HG02588 (cell line): Measurements from ENCODE around the gene FERMT1.
"Not testable (repeated sequence)": the region's sequence is repeated elsewhere in the genome, so short reads cannot be mapped to it uniquely, and the experiment has no call there.

Source experiments
- ATAC-seq: cut with Tn5 transposase; IDR thresholded peaks from one replicate; pipeline ENCODE4 v1.9.1; 2021; ENCODE audit warnings: mild to moderate bottlenecking, moderate library complexity; ENCODE audit not compliant: unreplicated experiment

The FERMT1 gene

DNA sequence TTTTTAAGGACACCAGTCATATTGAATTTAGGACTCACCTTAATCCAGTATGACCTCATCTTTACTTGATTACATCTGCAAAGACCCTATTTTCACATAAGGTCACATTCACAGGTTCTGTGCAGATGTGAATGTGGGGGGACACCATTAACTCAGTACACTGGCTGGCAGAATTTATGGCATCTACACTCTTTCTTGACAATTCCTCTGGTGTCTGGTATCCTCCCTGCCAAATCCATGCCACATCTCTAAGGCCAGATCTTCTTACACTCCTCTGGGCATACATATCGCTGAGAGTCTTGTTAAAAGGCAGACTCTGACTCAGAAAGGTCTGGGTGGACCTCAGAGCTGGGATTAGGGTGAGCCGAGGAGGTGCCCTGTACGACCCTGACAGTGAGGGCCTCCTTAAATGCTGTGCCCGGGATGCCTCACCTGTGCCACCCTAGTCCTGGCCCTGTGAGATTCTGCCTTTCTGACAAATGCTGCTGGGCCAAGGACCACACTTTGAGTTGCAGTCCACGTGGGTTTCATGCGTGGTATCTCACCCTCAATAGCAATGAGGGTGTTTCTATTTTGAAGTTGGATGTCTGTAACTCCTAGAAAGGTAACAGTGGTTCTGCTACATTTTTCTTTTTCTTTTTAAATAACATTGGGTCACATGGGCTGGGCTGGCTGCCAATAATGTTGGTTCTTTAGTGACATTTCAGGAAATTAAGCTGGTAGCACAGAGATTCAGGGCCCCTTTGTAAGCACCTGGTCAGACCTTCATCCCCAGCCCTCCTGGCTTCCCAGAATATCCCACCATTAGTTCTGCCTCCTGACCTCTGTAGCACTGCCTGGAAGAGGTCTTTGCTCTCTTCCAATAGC lies 51.8 kb downstream of the FERMT1 start:
- no peak for ATAC-seq

DNA sequence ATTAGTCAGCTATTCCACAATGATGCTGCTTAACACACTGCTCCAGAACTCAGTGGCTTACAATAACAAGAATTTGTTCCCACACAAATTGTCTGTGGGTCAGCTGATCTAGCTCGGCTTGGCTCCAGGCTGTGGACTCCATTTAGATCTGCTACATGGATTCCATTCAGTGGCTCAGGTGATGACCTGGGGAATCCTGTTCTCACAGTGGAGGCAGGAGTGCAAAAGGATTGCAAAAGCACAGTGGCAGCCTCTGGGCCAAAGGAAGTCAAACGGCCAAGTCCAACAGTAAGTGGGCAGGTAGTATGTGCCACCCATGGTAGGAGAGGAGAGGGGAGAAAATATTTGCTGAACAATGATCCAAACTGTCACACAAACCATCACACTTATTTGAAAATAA lies 53.2 kb downstream of the FERMT1 start:
- no peak for ATAC-seq

DNA sequence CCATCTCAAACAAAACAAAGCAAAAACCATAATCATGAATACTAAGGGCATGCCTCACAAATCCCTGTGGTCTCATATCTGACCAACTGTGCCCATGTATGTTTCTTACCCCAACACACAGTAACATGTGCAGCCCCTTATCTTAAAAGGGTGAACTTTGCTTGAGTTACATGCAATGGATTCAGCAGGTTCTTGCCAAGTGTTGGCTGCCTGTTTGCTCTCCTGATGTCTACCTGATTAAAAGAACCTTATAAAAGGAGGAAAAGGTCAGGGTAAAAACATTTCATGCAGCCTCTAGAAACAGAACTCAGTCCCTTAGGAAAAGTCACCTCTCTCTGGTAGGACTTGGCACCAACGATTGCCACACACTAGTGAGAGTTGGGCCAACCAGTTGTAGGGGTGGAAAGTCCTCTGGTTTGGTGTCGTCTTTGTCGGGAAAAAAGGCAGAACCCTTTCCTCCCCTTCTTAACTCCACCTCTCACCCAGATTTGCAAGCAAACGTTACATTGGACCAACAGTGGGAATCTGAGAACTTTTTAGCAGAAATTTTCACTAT lies 55.0 kb downstream of the FERMT1 start:
- ATAC-seq, result no peak

DNA sequence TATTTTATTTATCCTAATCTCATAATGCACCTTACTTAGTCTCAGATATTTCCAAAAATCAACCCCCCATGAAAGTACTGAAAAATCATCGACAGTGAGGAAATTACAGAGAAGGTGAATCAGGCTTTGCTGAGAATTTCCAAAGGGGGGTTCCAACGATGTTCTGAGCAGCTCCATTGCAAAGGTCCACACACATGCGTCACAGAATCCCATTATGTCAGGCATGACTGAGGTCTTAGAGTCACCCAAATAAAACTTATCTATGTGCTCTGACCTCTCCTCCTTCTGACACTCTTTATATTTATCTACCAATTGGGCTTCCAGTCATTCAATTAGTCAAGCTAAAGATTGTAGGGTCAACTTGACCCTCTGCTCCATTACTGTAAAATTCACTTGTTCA lies 56.2 kb downstream of the FERMT1 start:
- ATAC-seq, result no peak

DNA sequence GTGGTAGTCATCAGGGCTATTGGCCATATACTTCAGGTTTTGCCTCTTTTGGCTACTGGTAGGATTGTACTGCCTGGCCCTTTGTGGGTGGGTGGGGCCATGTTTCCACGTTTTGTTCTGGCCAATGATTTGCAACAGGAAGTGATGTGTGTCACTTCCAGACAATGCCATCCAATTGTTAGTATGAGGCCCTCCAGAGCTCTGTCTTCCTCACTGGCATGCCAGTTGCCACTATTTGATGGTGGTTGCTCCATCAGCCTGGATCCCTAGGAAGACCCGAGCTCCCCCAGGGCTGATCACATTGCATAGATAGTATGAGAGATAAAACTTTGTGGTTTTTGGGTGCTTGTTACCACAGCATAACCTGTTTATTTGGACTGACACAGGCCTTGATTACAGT lies 61.3 kb downstream of the FERMT1 start:
- ATAC-seq, result no peak

DNA sequence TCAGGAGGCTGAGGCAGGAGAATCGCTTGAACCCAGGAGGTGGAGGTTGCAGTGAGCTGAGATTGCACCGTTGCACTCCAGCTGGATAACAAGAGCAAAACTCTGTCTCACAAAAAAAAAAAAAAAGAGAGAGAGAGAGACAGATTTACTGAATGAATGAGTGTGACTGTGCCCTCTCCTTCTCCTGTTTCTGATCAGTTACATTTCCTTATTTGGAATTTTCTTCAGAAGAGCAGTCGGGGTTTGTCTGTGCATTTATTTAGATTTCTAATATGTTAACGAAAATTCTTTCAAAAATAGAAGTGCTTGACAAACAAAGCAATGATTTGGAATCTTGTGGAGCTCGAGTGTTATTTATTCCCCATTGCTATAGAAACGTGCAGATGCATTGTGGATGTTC lies 62.6 kb downstream of the FERMT1 start:
- ATAC-seq, result no peak

DNA sequence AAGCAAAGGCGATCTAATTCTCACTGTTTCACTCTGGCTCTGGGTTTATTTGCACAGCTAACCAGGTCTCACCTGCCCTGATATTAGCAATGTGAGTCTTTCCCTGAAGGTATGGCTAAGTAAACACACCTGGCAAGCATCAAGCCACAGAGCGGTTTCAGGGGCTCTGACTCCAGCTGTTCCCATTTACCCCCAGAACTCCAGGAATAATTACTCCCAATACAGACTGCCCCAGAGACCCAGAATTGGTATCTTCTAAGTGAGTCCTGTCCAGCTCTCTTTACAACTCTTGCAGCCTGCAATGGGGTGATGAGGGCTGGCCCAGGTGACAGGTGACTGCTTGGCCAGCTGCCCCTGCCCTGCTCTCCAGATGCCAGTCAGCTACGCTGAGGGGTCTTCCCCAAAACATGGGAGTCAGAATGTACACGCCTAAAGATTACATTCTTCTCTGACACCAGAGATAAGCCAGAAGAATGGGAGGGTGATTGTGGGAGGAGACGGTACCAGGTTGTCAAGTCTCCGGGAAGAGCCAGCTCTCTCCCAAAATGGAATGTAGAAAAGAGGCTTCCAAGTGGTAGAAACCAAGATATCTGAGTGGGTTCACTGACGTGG lies 64.0 kb downstream of the FERMT1 start:
- no peak for ATAC-seq

DNA sequence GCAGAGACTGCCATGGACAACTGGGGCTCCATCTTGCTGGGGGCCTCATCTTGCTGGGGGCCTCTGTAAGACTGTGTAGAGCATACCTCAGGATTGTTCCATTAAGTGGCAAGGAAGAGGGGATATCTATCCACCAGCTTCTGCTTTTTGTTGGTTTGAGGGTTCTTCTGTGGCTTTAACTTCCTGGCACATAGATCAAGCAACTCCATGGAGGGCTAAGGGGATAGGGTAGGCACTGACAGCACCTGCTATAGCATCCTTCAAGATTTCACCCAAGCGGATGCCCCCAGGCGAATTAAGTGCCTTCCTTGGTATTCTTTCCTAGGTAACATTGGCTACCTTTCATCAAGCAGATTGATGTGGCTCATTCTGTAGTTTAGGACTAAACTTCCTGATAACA lies 65.1 kb downstream of the FERMT1 start:
- ATAC-seq, result no peak

DNA sequence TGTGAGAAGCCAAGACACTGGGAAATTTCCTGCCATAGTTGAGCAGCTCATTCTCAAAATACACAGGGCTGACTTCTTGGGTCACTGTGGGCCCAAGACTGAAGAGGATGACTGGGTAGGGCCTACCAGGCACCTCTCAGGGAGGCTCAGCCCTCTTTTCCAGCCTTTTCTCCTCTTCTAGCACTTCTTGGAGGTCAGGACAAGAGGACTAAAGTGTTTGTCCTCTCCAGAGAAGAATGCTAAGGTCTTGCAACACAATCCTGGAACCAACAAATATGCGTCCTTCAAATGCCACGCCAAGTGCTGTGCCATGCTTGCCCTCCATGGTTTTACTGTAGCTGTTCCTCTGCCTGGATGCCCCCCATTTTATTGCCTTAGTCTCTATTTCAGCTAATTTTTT lies 65.7 kb downstream of the FERMT1 start:
- ATAC-seq, result no peak

DNA sequence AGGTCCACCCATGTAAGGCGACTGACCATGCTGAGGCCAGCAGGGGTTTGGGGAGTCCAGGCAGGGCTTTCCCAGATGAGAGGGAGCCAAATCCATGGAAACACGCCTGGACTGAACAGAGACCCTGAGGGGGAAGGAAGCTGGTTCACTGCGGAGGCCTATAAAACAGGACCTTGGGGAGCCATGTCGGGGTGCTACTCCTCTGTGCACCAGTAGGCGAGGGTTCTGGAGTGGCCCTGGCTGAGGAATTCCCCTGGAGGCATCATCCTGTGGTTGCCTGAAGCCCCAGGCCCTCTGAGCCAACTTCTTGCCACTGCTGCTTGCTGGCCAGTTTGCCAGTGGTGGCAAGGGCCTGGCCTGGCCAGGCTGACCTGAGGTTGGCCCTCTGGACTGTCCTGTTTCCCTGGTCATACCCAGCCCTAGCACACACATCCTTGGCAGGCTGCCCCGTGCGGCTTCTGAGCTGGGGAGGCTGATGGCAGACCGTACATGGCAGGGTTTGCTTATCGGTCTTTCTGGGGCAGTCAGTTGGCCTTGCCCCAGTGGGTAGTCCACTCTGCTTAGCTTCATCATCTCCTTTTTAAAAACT lies 66.8 kb downstream of the FERMT1 start:
- no peak for ATAC-seq

DNA sequence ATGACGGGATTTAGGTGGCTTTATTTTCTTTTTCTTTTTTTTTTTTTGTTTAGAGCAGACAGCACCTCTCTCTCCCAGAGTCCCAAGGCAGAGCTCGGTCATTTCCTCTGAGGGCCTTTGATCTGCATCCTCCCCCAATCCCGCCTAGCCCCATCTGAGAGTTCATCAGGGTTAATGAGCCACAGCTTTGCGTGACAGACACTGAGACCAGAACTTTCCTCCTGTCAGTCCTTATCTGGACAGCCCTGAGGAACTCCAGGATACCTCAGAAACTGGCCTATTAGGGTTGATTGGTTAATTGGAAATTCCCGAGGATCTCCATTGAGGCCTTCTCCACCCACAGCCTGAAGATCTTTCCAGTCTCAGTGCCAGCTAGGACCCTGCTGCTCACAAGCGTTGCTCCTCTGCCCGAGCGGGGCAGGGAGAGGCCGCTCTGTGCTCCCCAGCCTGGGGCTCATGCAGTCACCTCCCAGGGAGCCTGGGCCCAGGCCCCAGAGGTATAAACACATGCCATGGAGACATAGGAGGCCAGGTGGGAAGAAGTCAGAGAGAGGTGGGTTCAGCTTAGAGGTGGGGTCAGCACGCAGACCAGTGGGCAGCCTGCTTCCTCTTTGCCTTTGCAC lies 67.6 kb downstream of the FERMT1 start:
- ATAC-seq, result no peak

DNA sequence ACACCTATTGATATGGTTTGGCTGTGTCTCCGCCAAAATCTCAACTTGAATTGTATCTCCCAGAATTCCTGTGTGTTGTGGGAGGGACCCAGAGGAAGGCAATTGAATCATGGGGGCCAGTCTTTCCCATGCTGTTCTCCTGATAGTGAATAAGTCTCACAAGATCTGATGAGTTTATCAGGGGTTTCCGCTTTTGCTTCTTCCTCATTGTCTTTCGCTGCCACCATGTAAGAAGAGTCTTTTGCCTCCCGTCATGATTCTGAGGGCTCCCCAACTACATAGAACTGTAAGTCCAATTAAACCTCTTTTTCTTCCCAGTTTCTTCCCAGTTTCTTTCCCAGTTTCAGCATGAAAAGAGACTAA lies 68.2 kb downstream of the FERMT1 start:
- ATAC-seq, result not testable (repeated sequence)

DNA sequence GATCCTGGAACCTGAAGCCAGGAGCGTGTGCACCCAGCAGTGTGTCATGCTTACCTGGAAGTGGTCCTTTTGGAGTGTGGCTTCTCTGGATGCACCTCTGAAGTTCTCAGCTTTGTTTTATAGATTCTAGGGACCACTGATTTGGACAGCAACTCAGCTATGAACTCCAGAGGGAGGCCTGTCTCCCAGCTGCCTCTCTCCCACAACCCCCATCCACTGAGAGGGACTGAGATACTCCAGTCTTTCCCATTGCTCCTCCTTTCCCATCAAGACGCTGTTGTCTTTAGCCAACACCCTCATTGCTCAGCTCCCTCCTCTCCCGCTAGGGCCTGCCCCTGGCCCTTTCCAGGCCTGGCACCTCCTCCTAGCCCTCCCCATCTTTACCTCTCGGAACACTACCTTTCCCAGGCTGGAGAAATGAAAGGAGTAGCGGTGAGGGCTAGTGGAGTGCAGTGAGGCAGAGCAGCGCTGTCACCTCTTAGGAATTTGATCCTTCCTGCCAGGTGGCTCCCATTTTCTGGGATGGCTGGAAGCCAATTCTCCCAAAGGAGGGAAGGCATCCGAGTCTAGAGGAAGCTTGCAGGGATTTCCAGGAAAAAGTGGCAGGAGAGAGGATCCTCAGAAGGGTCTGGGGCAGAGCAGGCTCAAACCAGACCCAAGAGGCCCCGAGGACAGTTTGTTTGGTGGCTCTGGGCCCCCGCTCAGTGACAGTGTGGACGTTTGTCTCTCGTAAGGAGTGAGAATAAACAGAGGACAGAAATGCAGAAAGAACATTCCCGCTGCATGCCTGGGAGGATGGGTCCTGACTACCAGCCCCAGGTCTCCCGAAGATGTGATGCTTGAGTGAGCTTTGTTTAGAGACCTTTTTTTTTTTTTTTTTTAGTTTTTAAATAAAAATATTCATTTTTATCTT lies 68.8 kb downstream of the FERMT1 start, which contains the start of gene LRRN4:
Gene LRRN4, minus strand, starts transcription at position 285 of the 913 bp plus-strand sequence. CDS start 1,261 bp downstream, outside the sequence.
- no peak for ATAC-seq

DNA sequence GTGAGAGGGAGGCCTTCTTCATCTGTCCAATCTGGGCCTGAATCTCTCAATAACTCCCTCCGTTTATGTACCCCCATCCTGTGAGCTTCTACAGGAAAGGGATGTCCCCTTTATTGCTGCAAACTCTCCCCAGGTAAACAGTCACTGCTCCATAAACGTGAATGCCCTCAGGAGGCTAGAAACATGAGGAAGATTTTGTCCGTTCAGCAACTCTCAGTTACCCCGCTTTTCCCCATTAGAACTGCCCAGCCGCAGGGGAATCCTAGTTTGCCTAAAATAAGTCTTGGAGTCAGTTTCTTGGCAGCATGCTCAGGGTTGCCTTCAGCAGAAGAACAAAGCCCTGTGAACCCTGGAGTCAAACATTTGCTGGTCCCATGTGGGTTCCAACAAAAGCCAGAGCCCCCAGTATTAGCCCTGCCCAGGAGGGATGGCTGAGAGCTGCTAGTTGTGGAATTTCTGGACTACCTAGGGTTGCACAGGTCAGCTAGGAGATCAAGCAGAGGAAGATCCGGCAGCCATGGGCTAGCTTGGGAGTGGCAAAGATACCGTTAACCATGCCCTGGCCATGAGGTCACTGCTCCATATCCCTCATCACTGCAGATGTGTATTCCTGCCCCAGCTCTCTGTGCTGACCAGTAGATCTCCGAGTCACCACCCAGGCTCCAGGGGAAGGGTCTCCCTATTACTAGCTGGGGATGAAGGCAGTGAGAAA lies 69.6 kb downstream of the FERMT1 start:
- ATAC-seq, result no peak

DNA sequence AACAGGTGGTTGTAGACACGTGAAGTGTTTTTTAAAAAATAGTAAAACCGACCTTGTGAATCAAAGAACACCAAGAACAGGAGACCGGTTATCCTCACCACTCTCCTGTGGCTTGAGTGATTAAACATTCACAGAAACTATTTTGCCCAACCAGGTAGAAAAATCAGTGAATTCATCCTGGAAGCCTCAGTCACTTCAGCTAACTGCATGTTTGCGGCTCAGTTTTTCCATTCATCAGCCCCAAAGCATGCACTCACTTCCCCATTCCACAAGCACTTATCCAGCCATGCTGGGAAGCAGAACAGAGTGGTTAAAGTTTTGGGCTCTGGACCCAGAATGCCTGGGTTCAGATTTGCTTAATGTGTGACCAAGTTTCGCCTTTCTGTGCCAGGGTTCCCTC lies 71.3 kb downstream of the FERMT1 start:
- ATAC-seq, result no peak

DNA sequence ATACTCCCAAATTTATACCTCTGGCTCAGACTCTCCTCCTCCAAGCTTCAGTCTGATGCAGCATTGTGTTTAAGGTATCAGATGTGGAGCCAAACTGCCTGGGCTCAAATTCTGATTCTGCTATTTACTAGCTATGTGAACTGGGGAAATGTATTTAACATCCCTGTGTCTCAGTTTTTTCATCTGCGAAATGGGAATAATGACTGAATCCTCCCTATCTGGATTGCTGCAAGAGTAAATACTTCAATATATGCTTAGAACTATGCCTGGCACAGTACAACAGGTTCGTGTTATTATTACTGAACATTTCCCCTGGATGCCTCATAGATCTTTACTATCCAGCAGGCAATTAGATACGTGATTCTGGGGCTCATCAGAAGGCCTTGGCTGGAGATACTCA lies 74.4 kb downstream of the FERMT1 start:
- ATAC-seq, result no peak

DNA sequence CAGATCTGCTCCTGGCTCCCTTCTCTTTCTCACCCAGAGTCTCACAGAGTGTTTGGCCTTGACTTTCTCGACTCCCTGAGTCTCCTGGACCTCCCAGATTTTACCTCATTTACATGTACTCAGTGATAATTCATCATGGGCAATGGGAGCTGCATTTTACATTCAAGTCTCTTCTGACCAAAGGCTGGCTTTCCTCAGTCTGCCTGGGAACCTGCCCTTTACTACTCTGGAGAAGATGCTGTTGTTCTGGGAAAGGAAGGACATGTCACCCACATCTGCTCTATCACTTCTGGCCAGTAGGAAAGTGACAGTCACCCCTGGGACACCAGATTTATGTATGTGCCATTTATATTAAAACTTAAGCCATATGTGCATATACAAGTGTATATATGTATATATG lies 76.4 kb downstream of the FERMT1 start:
- ATAC-seq, result no peak

DNA sequence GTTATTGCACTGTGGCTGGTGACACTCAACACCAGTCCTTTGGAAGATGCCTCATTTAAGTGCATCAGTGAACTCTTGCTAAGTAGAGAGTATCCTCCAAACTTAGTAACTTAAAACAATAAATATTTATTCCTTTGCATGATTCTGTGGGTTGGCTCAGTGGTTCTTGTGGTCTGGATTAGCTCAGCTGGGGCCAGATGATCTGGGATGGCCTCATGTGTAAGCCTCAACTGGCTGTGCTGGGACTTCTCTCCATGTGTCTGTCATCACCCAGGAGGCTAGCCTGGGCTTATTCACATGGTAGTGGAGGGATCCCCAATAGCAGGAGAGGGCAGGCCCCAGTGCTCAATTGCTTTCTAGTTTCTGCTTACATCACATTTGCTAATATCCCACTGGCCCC lies 77.3 kb downstream of the FERMT1 start:
- no peak for ATAC-seq

DNA sequence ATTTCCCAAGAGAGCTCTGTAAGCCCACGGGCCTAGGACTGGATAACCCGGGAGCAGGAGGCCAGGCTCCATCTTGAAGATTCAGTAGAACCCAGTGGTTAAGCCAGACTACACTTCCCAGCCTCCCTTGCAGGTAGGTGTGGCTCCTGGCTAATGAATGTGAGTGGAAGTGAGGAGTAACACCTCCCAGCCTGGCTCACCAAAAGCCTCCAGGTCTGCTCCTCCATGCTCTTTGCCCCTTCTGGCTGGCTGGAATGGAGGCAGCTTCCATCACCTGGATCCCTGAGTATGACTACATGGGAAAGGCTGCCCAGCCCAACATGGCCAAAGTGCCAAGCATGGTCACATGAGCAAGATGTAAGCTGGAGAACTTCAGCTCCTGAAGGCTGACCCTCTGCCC lies 78.7 kb downstream of the FERMT1 start:
- no peak for ATAC-seq

DNA sequence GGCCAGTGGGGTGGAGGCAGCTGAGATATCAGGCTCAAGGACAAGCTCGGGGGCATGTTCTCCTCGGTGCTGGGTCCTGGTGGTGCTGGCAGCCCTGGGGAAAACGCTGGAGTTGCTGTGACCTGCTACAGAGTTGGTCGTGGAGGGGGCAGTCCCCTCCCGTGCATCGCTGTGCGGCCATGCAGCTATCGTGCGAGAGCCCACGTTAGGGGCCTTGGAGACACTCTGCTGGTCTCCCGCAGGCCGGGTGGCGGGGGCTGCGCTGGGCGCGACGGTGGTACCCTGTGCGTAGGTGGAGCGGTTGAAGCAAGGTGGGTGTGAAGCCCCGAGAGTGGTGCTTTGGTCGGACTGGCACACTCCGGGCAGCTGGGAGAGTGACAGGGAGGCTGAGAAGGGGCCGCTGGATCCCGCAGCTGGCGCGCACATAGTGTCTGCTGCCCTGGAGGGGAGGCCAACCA lies 81.0 kb downstream of the FERMT1 start:
- no peak for ATAC-seq
